BE2C (cell line): Measurements from ENCODE around the gene CDC42EP4.

Source experiments
- DNase-seq: peaks from one replicate; pipeline ENCODE4 v3.0.0-alpha.2; 2020
- H3K27me3 ChIP-seq: fragments of 250-450 bp; sonication (Bioruptor Pico); 2 replicates; pipeline ENCODE4 v1.5.1; 2020; ENCODE audit warnings: mild to moderate bottlenecking
- H3K36me3 ChIP-seq: fragments of 250-450 bp; sonication (Bioruptor Pico); 2 replicates; pipeline ENCODE4 v1.5.1; 2020; ENCODE audit warnings: mild to moderate bottlenecking
- H3K4me1 ChIP-seq: fragments of 250-450 bp; sonication (Bioruptor Pico); 2 replicates; pipeline ENCODE4 v1.5.1; 2020
- H3K4me3 ChIP-seq: 2 replicates; pipeline ENCODE4 v1.5.1; 2011; ENCODE audit warnings: low read depth, low read length
- H3K9me3 ChIP-seq: fragments of 250-450 bp; sonication (Bioruptor Pico); 2 replicates; pipeline ENCODE4 v1.5.1; 2020
- CTCF ChIP-seq: IDR thresholded peaks from 2 replicates; pipeline ENCODE4 v1.5.1; 2012; ENCODE audit warnings: mild to moderate bottlenecking, low read depth, low read length

Gene CDC42EP4

GRCh38 chr17:73324711-73325526 is 13.1 kb upstream of the CDC42EP4 start:
- DNase-seq, result no peak
- H3K36me3 ChIP-seq, result no peaks in the 10 kb centered on the region
- peaks cover 39% of the 10 kb centered on the region for H3K4me1 ChIP-seq
- H3K9me3 ChIP-seq, result no peaks in the 10 kb centered on the region
- H3K27me3 ChIP-seq, result no peaks in the 10 kb centered on the region
- H3K4me3 ChIP-seq, result no peak overlapping the region
- no peak for TF ChIP-seq CTCF

- no peak for TF ChIP-seq CTCF
Observed at GRCh38 chr17:73324160-73324475, 12.3 kb upstream of the CDC42EP4 start.

GRCh38 chr17:73323409-73324159 is 11.8 kb upstream of the CDC42EP4 start:
- Histone ChIP-seq H3K9me3 (no peaks in the 10 kb centered on the region), H3K4me1 (peaks cover 50% of the 10 kb centered on the region), H3K27me3 (no peaks in the 10 kb centered on the region), H3K36me3 (no peaks in the 10 kb centered on the region), H3K4me3 (no peak overlapping the region)
- no peak for TF ChIP-seq CTCF
- no peak for DNase-seq

More at GRCh38 chr17:73324160-73324475, 12.3 kb upstream of the CDC42EP4 start:
- H3K27me3 ChIP-seq, result no peaks in the 10 kb centered on the region
- H3K4me3 ChIP-seq, result no peak overlapping the region
- H3K4me1 ChIP-seq, result peaks cover 47% of the 10 kb centered on the region
- no peak for DNase-seq
- no peaks in the 10 kb centered on the region for H3K9me3 ChIP-seq
- H3K36me3 ChIP-seq, result no peaks in the 10 kb centered on the region

- TF ChIP-seq CTCF, result no peak
- Histone ChIP-seq H3K4me3 (no peak overlapping the region), H3K27me3 (no peaks in the 10 kb centered on the region), H3K36me3 (no peaks in the 10 kb centered on the region), H3K4me1 (peaks cover 66% of the 10 kb centered on the region), H3K9me3 (no peaks in the 10 kb centered on the region)
- DNase-seq, result peak; percentile 60
Observed at GRCh38 chr17:73320601-73321264, 8.9 kb upstream of the CDC42EP4 start.

- no peaks in the 10 kb centered on the region for H3K27me3 ChIP-seq
- H3K36me3 ChIP-seq, result no peaks in the 10 kb centered on the region
- H3K9me3 ChIP-seq, result no peaks in the 10 kb centered on the region
- no peak overlapping the region for H3K4me3 ChIP-seq
- peaks cover 58% of the 10 kb centered on the region for H3K4me1 ChIP-seq
- TF ChIP-seq CTCF, result no peak
- no peak for DNase-seq
Observed at GRCh38 chr17:73319766-73320165, 8.0 kb upstream of the CDC42EP4 start.

- Histone ChIP-seq H3K4me1 (peaks cover 48% of the 10 kb centered on the region), H3K9me3 (no peaks in the 10 kb centered on the region), H3K27me3 (no peaks in the 10 kb centered on the region), H3K36me3 (no peaks in the 10 kb centered on the region), H3K4me3 (no peak overlapping the region)
- no peak for TF ChIP-seq CTCF
- DNase-seq, result peak; percentile 71
Observed at GRCh38 chr17:73318836-73319235, 7.0 kb upstream of the CDC42EP4 start.
